NB4 (cell line): ENCODE results near the gene DDX11.
"Not testable (repeated sequence)": the region's sequence is repeated elsewhere in the genome, so short reads cannot be mapped to it uniquely, and the experiment has no call there.

Source experiments
- CTCF ChIP-seq: IDR thresholded peaks from one replicate; pipeline ENCODE4 v1.5.1; 2012; ENCODE audit warnings: low read depth, low read length
- MAX ChIP-seq: IDR thresholded peaks from 2 replicates; pipeline ENCODE4 v1.6.1; 2011; ENCODE audit warnings: low read depth, low read length
- MYC ChIP-seq: IDR thresholded peaks from 2 replicates; pipeline ENCODE4 v1.6.1; 2011; ENCODE audit warnings: low read depth, low read length

- TF ChIP-seq MAX, CTCF, MYC: not testable (repeated sequence)
Measured at GRCh38 chr12:31050143-31050542, 23.5 kb upstream of the DDX11 start.
